ENCODE measurements around the gene KLF12.
A peak's percentile ranks its signal among the peaks of the same experiment; 100 is the strongest.

The KLF12 gene

DNA sequence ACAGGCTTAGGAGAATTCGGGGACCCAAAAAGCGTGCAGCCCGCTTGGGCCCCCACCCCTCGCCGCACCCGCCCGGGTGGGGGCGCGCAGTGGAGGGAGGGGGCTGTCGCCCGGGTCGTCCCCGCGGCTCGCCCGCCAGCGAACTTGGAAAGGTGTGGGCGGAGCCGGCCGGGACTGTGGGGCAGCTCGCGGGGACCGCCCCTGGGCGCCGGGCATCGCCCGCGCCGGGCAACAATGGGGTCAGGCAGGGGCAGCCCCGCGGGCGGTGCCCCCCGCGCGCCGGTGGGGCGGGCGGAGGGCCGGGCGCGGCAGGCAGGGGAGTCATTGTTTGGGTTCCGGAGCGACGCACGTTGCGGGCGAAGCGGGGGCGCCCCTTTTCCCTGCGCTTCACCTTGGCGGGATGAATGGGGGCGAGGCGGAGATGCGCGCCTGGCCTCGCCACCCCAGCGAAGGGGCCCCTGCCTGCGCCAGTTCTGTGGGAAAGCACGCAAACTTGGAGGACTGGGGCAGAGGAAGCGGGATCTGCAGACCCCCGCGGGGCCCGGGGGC lies 647 bp upstream of the KLF12 start:
- no peak for DNase-seq

DNA sequence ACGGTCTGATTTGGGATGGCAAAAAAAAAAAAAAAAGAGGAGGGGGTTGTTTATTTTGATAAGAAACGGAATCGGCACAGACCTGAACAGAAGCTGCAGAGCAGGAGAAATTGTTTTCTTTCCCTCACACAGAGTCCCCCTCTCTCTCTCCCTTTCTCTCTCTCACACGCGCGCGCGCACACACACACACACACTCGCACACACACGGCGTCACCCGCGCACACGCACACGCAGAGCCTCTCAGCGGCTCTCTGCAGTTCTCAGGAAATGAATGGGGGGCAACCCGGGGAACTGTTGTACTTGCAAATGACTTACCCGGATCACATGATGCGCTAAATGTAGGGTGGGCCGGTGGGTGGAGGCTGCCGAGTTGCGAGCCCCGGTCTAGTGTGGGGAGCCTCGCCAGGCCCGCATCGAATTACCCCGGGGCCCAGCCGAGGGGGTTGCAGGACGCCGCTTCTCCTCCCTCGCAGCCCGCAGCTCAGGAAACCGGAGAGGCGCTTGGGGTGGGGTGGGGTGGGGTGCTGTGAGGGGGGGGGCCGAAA lies 475 bp downstream of the KLF12 start:
- peak; percentile 51 for DNase-seq

- no peak for DNase-seq
Measured at GRCh38 chr13:74132776-74133656, 1.2 kb downstream of the KLF12 start.

- DNase-seq, result no peak
Measured at GRCh38 chr13:74132152-74132775, 1.9 kb downstream of the KLF12 start.

GRCh38 chr13:74131227-74131626 lies 3.0 kb downstream of the KLF12 start:
- no peak for DNase-seq

- no peak for DNase-seq
Measured at GRCh38 chr13:74129500-74130191, 4.6 kb downstream of the KLF12 start.

DNA sequence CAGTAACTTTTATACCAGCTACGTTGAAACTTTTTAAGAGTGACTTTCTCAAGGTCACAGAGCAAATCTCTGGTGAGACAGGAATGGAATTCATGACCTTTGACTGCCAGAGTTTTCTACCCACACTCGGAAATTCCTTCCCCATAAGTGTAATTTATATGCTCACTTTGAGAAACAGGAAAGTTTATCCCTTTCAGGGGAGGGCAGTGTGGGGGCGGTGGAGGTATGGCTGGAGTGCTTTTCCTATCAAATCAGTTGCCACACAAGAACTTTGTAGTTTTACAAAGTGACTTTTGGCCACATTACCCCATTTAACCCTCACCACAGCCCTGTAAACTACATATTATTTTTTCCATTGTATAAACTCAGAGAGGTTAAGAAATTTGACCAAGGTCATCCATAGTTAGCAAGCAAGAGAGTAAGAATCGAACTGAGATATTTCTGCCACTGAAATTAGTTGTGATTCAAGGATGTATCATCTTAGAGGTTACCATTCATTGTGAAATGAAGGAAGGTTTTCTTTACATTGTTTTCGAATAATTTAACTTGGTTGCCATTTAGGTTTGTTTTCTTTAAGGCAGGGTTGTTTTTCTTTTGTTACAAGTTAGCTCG lies 5.9 kb downstream of the KLF12 start:
- no peak for DNase-seq

GRCh38 chr13:74118328-74118727 lies 15.9 kb downstream of the KLF12 start:
- DNase-seq, result no peak

DNA sequence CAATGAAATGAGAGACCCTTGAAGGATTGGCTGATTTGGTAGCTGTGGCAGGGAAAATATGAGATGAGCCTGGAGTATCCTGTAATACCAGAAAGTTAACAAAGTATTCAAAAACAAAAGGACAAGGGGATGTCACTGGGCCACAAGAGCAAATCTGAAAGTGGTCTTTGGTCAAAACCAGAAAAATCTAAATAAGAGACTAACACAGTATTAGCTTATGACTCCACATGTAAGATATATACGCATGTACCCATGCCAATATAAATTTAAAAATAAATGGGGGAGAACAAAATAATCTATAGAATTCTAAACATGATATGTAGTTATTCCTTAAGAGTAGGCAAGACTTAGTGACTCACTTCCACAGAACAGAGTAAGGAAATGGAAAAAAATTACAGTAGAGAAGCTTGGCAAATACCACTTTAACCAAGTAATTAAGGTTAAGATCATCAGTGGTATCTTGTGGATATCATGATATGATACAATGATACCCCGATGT lies 16.9 kb downstream of the KLF12 start:
- no peak for DNase-seq

DNA sequence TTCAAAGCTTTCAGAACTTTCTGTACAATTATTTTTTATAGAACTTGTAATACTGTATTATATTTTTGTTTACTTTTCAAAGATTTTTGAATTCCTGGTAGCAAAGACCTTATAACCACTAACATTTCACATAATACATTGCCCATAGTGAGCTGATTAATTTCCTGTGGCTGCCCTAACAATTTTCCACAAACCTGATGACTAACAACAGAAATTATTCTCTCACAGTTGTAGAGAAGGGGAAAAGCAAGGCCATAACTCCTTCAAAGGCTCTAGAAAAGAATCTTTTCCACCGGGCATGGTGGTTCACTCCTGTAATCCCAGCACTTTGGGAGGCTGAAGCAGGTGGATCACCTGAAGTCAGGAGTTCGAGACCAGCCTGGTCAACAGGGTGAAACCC lies 19.1 kb downstream of the KLF12 start:
- no peak for DNase-seq

DNA sequence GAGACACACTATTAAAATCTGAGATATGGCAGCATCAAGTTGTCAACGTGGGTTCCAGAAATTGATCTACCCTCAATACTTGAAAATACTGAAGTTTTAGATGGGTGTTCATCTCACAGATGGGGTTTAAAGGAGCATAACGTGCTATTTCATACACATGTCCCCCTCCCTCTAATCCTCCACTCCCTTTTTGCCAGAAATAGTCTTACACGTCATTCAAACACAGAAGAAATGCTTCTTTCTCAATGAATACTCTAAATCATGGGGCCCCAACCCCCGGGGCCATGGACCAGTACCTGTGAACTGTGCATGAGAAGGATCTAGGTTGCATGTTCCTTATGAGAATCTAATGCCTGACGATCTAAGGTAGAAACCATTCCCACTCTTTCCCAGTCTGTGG lies 19.6 kb downstream of the KLF12 start:
- DNase-seq, result no peak

GRCh38 chr13:74114202-74114601 lies 20.0 kb downstream of the KLF12 start:
- DNase-seq, result no peak

DNA sequence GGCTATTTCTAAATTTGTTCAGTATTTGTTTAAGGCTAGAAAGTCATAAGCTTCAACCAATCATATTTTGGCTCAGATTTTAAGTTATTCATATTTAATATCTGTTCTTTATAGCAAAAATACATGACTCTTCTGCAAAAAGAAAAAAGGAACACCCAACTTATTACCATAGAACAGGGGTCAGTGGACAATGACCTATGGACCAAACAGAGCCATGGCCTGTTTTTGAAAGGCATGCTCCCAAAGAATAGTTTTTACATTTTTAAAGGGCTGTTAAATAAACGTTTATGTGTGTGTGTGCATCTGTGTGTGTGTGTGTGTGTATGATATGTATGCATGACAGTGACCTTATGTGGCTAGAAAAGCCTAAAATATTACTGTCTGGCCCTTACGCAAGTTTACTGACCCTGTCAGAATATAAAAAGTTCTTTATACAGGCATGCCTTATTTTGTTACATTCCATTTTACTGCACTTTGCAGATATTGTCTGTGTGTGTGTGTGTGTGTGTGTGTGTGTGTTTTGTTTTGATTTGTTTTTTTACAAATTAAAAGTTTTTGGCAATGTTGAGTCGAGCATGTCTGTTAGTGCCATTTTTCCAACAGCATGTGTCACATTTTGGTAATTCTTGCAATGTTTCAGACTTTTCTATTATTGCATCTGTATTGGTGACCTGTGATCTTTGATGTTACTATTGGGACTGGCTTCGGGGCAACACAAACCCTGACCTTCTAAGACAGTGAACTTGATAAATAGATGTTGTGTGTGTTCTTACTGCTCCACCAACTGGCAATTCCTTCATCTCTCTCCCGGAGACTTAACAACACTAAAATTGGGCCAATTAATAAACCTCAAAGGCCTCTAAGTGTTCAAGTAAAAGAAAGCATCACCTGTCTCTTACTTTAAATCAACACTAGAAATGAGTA lies 22.0 kb downstream of the KLF12 start:
- DNase-seq, result no peak

DNA sequence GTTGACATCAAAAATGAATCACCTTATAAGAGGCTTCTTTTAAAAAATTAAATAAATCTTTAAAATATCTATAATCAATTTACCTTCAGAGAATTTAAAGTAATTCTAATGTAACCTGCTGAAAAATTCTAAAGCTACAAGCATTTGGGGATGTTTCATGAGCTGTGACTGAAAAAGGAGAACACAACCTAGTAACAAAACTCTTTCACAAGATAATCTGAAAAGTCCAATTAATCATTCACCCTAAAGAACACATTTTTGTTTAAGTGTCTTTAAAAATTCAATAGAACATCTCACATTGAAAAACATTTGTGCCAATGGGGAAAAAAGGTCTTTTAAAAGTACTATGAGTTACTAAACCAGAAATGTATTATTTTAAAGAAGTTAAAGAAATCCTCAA lies 22.8 kb downstream of the KLF12 start:
- no peak for DNase-seq

- DNase-seq, result no peak
Measured at GRCh38 chr13:74110053-74110452, 24.2 kb downstream of the KLF12 start.

- DNase-seq, result no peak
Measured at GRCh38 chr13:74107598-74107997, 26.6 kb downstream of the KLF12 start.

- no peak for DNase-seq
Measured at GRCh38 chr13:74105871-74106270, 28.3 kb downstream of the KLF12 start.

DNA sequence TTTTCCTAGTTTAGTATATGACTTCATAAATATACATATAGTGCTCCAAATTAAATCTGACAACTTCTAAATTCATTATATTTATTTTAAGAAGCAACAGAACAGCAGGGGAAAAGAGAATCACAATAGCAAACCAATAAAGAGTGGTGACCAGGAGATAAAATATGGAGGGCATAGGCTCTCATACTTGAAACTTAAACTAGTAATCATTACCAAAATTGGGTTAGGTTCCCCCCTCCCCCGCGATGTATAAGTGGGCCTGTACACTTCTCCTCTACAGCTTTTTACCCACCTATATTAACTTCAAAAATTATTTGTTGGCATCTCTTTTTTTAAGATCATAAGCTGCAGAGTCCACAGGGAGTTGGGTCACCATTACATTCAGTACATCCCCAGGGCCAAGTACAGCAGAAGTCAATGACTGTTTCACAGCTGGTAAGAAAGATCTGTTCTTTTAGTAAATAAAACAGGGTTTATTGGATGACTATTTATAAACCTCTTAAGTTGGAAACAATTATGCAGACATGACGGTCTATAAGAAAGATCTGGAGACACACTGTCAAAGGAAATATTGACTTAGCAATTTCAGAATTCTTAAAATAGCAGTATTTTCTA lies 29.4 kb downstream of the KLF12 start:
- DNase-seq, result no peak

GRCh38 chr13:74103970-74104555 lies 30.1 kb downstream of the KLF12 start:
- no peak for DNase-seq

DNA sequence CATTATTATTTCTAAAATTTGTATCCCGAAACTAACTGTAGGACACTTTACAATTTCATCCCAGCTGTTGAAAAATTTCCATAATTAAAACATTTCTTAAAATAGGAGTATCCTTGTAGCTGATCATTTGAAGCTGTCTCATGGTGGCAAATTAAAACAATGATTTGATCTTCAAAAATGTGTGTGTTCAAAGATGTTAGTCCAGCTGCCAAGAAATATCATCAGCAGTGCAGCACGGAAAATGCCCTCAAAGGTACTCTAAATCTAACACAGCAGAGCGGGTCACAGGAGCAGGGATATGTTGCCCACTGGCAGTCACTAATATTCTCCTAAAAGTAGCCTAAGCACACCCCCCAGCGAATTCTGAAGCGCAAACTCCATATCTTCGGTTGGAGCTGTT lies 31.0 kb downstream of the KLF12 start:
- no peak for DNase-seq

DNA sequence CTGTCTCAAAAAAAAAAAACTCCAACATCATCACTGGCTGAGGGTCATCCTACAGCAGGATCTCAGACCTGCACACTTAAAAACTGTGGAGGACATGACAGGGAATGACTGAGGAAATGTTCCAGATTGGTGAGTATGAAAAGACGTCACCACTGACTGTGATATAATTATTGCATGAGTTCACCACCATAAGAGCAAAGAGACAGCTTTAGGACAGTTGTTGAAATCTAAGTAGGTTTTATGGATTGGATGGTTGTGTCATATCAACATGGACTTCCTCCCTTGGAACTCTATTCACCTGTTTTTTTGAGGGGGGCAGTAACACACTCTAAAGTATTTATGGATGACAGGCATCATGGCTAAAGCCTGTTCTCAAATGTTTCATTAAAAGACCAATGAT lies 31.5 kb downstream of the KLF12 start:
- DNase-seq, result no peak
